MM.1S (cell line): ENCODE results near the gene GIPC3.
A peak's percentile ranks its signal among the peaks of the same experiment; 100 is the strongest.

Experiments used
- DNase-seq: peaks from one replicate; pipeline ENCODE4 v3.0.0-alpha.2; 2015
- H2AFZ ChIP-seq: fragments of 300-600 bp; sonication (generic); 2 replicates; pipeline ENCODE4 v1.6.0; 2016; ENCODE audit warnings: antibody characterized with exemption, low read length
- H3F3A ChIP-seq: fragments of 300-600 bp; sonication (generic); 2 replicates; pipeline ENCODE4 v1.6.1; 2016; ENCODE audit warnings: mild to moderate bottlenecking, antibody characterized with exemption, low read length, moderate library complexity, mixed read lengths; ENCODE audit not compliant: insufficient read depth
- H3K27ac ChIP-seq: fragments of 300-600 bp; sonication (generic); 2 replicates; pipeline ENCODE4 v1.5.1; 2016; ENCODE audit warnings: mild to moderate bottlenecking, low read length
- H3K27me3 ChIP-seq: fragments of 300-600 bp; sonication (generic); replicated peaks from 2 replicates; pipeline ENCODE4 v1.6.0; 2016; ENCODE audit warnings: low read length; ENCODE audit not compliant: insufficient read depth
- H3K36me3 ChIP-seq: fragments of 300-600 bp; sonication (generic); replicated peaks from 2 replicates; pipeline ENCODE4 v1.6.1; 2016; ENCODE audit warnings: mild to moderate bottlenecking, low read length, mixed read lengths; ENCODE audit not compliant: insufficient read depth
- H3K4me1 ChIP-seq: fragments of 300-600 bp; sonication (generic); 2 replicates; pipeline ENCODE4 v1.6.1; 2016; ENCODE audit warnings: low read length, mixed read lengths
- H3K4me2 ChIP-seq: fragments of 300-600 bp; sonication (generic); 2 replicates; pipeline ENCODE4 v1.6.0; 2016; ENCODE audit warnings: low read depth, low read length
- H3K4me3 ChIP-seq: fragments of 300-600 bp; sonication (generic); 2 replicates; pipeline ENCODE4 v1.5.1; 2016; ENCODE audit warnings: low read length, mixed read lengths
- H3K79me2 ChIP-seq: fragments of 300-600 bp; sonication (generic); 2 replicates; pipeline ENCODE4 v1.6.1; 2016; ENCODE audit warnings: mixed run types, low read length, mixed read lengths
- H3K9ac ChIP-seq: fragments of 300-600 bp; sonication (generic); 2 replicates; pipeline ENCODE4 v1.6.1; 2016; ENCODE audit warnings: low read length, mixed read lengths
- H3K9me2 ChIP-seq: fragments of 300-600 bp; sonication (generic); replicated peaks from 2 replicates; pipeline ENCODE4 v1.6.1; 2016; ENCODE audit warnings: mild to moderate bottlenecking, low read length, mixed read lengths; ENCODE audit not compliant: insufficient read depth
- H3K9me3 ChIP-seq: fragments of 300-600 bp; sonication (generic); replicated peaks from 2 replicates; pipeline ENCODE4 v1.6.1; 2016; ENCODE audit warnings: mild to moderate bottlenecking, low read length, mixed read lengths; ENCODE audit not compliant: insufficient read depth
- H4K20me1 ChIP-seq: fragments of 300-600 bp; sonication (generic); 2 replicates; pipeline ENCODE4 v1.6.1; 2016; ENCODE audit warnings: mild to moderate bottlenecking, low read length, moderate library complexity, mixed read lengths; ENCODE audit not compliant: insufficient read depth
- EZH2 ChIP-seq: fragments of 300-600 bp; sonication (generic); optimal IDR thresholded peaks from 2 replicates; pipeline ENCODE3; 2017; ENCODE audit warnings: low read depth, mild to moderate bottlenecking, antibody characterized with exemption, low read length, mixed read lengths
- EZH2phosphoT487 ChIP-seq: fragments of 300-600 bp; sonication (generic); IDR thresholded peaks from 2 replicates; pipeline ENCODE4 v1.6.1; 2018; ENCODE audit warnings: antibody characterized with exemption, low read length
- TF ChIP-seq, protein P1 (sequence below): fragments of 300-600 bp; sonication (generic); IDR thresholded peaks from 2 replicates; pipeline ENCODE4 v1.5.1; 2016; ENCODE audit warnings: antibody characterized with exemption, low read length, mixed read lengths

The GIPC3 gene

DNA sequence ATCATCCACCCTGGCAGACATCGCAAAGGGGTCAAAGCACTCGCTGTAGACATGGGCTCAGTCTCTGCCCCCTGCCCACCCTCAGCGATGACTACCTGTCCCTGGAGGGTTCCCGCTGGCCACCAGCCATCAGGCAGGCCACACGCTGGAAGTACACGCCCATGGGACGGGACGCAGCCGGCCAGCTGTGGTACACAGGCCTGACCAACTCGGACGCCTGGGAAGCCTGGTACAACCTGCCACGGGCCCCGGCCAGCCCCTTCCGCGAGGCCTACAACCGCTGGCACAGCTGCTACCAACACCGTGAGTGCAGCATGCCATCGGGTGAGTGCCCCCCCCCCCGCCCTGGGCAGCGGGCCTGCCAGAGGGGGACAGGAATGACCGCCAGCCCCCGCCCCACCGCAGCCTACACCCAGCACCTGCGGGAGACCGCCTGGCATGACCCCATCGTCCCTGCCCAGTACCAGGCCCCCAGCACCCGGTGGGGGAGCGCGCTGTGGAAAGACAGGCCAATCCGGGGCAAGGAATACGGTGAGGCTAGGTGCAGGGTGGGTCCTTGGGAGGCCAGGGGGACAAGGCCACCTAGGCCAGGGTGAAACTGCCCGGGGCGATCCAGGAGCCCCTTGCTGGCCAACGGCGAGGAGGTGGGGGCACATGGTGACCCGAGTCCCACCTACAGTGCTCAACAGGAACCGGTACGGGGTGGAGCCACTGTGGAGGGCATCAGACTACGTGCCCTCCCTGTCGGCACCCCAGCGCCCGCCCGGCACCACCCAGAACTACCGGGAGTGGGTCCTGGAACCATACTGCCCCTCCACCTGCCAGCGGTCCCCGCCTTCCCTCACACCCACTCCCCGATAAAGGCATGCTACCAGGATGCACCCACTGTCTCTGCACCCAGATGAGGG is 41.9 kb upstream of the GIPC3 start:
- H3K4me2 ChIP-seq = no peak overlapping the region
- no peak overlapping the region for H3K4me3 ChIP-seq
- no peaks in the 10 kb centered on the region for H3K9me2 ChIP-seq
- H3K27ac ChIP-seq = no peak overlapping the region
- DNase-seq = no peak
- no peak overlapping the region for H3K9ac ChIP-seq
- H3F3A ChIP-seq = peaks cover 4% of the 10 kb centered on the region
- no peaks in the 10 kb centered on the region for H3K27me3 ChIP-seq
- TF ChIP-seq EZH2 (no peak), EZH2phosphoT487 (no peak)
- TF ChIP-seq, protein P1, sequence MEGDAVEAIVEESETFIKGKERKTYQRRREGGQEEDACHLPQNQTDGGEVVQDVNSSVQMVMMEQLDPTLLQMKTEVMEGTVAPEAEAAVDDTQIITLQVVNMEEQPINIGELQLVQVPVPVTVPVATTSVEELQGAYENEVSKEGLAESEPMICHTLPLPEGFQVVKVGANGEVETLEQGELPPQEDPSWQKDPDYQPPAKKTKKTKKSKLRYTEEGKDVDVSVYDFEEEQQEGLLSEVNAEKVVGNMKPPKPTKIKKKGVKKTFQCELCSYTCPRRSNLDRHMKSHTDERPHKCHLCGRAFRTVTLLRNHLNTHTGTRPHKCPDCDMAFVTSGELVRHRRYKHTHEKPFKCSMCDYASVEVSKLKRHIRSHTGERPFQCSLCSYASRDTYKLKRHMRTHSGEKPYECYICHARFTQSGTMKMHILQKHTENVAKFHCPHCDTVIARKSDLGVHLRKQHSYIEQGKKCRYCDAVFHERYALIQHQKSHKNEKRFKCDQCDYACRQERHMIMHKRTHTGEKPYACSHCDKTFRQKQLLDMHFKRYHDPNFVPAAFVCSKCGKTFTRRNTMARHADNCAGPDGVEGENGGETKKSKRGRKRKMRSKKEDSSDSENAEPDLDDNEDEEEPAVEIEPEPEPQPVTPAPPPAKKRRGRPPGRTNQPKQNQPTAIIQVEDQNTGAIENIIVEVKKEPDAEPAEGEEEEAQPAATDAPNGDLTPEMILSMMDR = no peak
- H2AFZ ChIP-seq = no peak overlapping the region
- no peaks in the 10 kb centered on the region for H3K79me2 ChIP-seq
- H3K36me3 ChIP-seq = no peaks in the 10 kb centered on the region
- H4K20me1 ChIP-seq = no peaks in the 10 kb centered on the region
- no peaks in the 10 kb centered on the region for H3K9me3 ChIP-seq
- no peaks in the 10 kb centered on the region for H3K4me1 ChIP-seq

DNA sequence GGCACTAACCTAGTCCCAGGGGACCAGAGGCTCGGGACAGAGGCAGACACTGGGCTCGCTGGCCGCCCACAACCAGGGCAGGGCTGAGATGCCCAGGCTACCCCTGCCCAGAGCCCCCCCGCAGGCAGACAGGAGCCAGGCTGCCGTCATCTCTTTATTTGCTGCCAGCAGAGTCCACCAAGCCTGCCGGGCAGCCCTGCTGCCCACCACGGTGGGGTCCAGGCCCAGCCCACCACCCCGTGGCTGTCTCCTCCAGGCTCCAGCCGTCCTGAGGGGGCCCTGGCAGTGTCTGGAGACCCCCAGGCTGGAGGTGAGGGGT is 41.3 kb upstream of the GIPC3 start:
- no peak overlapping the region for H2AFZ ChIP-seq
- peaks cover 4% of the 10 kb centered on the region for H3F3A ChIP-seq
- H4K20me1 ChIP-seq = no peaks in the 10 kb centered on the region
- no peak overlapping the region for H3K4me2 ChIP-seq
- no peak overlapping the region for H3K27ac ChIP-seq
- H3K36me3 ChIP-seq = no peaks in the 10 kb centered on the region
- no peaks in the 10 kb centered on the region for H3K27me3 ChIP-seq
- DNase-seq = no peak
- H3K4me3 ChIP-seq = no peak overlapping the region
- TF ChIP-seq EZH2 (no peak), EZH2phosphoT487 (no peak)
- TF ChIP-seq, protein P1 = no peak
- no peaks in the 10 kb centered on the region for H3K79me2 ChIP-seq
- H3K9ac ChIP-seq = no peak overlapping the region
- H3K4me1 ChIP-seq = no peaks in the 10 kb centered on the region
- H3K9me3 ChIP-seq = no peaks in the 10 kb centered on the region
- H3K9me2 ChIP-seq = no peaks in the 10 kb centered on the region

DNA sequence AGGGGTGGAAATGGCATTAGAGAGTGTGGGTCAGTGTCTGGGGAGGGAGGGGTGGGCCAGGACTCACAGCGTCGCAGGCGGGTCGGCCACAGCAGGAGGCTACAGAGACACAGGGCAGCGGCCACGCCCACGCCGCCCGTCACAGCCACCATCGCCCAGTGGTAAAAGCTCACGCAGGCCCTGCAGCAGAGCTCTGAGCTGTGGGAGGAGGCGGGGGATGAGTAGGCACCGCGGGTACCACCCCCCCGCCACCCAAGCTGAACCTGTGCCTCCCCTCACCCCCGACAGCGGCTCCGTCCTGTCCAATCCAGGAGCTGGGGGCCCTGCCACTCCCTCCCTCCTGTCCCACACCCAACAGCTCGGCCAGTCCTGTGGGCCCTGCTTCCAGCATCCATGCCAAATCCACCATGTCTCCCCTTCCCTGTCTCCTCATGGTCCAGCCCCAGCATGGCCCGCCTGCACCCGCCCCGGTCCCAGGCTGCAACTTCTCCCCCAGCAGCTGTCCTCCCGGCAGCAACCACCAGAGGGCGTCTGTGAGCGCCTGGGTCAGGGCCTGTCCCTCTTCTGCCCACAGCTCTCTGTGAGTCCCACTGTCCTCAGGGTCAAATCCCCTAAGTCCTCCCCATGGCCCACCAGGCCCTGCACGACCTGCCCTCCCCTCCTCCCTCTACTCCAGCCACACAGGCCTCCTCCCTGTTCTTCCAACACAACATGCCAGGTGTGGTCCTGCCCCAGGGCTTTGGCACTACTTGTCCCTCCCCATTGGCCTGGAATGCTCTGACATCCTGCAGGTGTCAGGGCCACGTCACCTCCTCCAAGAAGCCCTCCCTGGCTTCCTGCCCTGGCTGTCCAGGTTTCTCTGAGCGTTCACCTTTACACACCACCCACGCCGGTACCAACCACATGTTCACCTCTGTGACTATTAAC is 40.3 kb upstream of the GIPC3 start:
- H3K36me3 ChIP-seq = no peaks in the 10 kb centered on the region
- no peaks in the 10 kb centered on the region for H4K20me1 ChIP-seq
- H3F3A ChIP-seq = peaks cover 4% of the 10 kb centered on the region
- TF ChIP-seq EZH2 (no peak), EZH2phosphoT487 (no peak)
- TF ChIP-seq, protein P1 = peak; percentile 95
- no peaks in the 10 kb centered on the region for H3K9me3 ChIP-seq
- no peaks in the 10 kb centered on the region for H3K79me2 ChIP-seq
- H3K4me1 ChIP-seq = no peaks in the 10 kb centered on the region
- no peak overlapping the region for H2AFZ ChIP-seq
- no peaks in the 10 kb centered on the region for H3K9me2 ChIP-seq
- DNase-seq = peak; percentile 58
- no peak overlapping the region for H3K4me3 ChIP-seq
- no peaks in the 10 kb centered on the region for H3K27me3 ChIP-seq
- no peak overlapping the region for H3K9ac ChIP-seq
- H3K4me2 ChIP-seq = no peak overlapping the region
- H3K27ac ChIP-seq = 0 out of 2 replicates have a peak overlapping the region, but pooled peaks have one; percentile 7
